BE2C (cell line): ENCODE data around the gene ACKR3.

Experiments
- DNase-seq: peaks from one replicate; pipeline ENCODE4 v3.0.0-alpha.2; 2020
- H3K27me3 ChIP-seq: fragments of 250-450 bp; sonication (Bioruptor Pico); 2 replicates; pipeline ENCODE4 v1.5.1; 2020; ENCODE audit warnings: mild to moderate bottlenecking
- H3K36me3 ChIP-seq: fragments of 250-450 bp; sonication (Bioruptor Pico); 2 replicates; pipeline ENCODE4 v1.5.1; 2020; ENCODE audit warnings: mild to moderate bottlenecking
- H3K4me1 ChIP-seq: fragments of 250-450 bp; sonication (Bioruptor Pico); 2 replicates; pipeline ENCODE4 v1.5.1; 2020
- H3K4me3 ChIP-seq: 2 replicates; pipeline ENCODE4 v1.5.1; 2011; ENCODE audit warnings: low read depth, low read length
- H3K9me3 ChIP-seq: fragments of 250-450 bp; sonication (Bioruptor Pico); 2 replicates; pipeline ENCODE4 v1.5.1; 2020
- TF ChIP-seq, protein P1 (sequence below): IDR thresholded peaks from 2 replicates; pipeline ENCODE4 v1.5.1; 2012; ENCODE audit warnings: mild to moderate bottlenecking, low read depth, low read length

ACKR3 gene

DNA sequence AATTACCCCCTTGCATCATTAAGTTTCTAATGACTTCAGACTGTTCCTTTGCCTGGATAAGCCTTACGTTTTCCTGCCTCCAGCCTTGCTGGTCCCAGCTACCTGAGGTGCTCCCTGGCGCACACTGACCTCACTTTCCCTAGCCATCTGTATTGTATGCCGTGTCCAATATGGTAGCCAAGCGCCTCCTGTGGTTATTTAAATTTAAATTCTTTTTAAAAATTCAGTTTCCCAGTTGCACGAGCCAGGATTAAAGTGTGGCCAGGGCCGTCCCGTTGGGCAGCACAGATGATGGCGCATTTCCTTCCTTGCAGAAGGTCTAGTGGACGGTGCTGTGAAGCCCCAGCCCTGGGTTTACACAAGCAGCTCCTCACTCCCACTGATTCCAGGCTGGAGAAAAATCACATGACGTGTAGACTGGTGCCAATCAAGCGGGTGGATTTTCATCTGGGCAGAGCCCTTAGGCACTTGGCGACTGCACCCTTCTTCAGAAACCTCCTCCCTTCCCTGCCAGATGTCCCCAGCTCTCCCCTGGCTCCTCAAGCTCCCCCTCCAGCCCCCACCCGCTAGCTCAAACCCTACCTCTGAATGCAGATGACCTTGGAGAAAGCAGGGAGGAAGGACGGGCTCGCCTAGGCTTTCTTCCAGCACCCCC is 33.9 kb downstream of the ACKR3 start:
- TF ChIP-seq, protein P1, sequence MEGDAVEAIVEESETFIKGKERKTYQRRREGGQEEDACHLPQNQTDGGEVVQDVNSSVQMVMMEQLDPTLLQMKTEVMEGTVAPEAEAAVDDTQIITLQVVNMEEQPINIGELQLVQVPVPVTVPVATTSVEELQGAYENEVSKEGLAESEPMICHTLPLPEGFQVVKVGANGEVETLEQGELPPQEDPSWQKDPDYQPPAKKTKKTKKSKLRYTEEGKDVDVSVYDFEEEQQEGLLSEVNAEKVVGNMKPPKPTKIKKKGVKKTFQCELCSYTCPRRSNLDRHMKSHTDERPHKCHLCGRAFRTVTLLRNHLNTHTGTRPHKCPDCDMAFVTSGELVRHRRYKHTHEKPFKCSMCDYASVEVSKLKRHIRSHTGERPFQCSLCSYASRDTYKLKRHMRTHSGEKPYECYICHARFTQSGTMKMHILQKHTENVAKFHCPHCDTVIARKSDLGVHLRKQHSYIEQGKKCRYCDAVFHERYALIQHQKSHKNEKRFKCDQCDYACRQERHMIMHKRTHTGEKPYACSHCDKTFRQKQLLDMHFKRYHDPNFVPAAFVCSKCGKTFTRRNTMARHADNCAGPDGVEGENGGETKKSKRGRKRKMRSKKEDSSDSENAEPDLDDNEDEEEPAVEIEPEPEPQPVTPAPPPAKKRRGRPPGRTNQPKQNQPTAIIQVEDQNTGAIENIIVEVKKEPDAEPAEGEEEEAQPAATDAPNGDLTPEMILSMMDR = no peak
- Histone ChIP-seq H3K4me3 (no peak overlapping the region), H3K36me3 (no peaks in the 10 kb centered on the region), H3K4me1 (no peaks in the 10 kb centered on the region), H3K27me3 (peaks cover 31% of the 10 kb centered on the region), H3K9me3 (no peaks in the 10 kb centered on the region)
- DNase-seq = no peak

DNA sequence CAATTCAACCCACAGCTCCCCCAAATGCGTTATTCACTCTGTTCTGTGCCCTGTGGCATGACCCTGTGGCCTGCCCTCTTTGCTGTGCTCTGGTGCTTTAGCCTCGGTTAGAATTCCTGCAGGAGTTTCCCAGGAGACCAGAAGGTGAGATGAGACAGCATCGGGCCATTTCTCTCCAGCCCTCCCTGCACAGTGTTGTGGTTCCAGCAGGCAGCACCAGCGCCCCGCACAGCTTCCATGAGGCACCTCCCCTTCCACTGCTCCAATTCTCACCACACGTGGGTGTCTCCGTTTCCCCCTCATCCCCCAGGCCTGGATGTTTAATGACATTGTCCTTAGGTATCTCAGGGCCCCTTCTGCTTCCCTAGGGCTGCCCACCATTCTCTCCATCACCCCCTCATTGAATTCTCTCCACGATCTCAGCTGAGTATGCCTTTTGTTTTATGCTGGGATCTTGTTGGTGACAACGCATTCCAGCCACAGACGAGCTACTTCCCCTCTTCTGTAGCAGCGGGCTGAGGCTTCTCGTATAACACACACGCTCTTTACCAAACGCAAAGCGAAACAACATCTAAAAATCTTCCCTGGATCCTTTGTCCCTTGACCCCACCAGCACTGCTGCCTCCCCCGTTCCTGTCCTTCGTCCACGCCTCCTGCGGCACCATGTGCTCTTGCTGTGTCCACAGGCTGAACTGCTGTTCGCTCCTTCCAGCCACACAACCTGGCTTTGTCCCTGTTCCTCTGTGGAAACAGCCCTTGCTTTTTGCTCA is 35.1 kb downstream of the ACKR3 start:
- Histone ChIP-seq H3K4me1 (no peaks in the 10 kb centered on the region), H3K4me3 (no peak overlapping the region), H3K36me3 (no peaks in the 10 kb centered on the region), H3K27me3 (peaks cover 31% of the 10 kb centered on the region), H3K9me3 (no peaks in the 10 kb centered on the region)
- DNase-seq = no peak
- TF ChIP-seq, protein P1 = no peak

DNA sequence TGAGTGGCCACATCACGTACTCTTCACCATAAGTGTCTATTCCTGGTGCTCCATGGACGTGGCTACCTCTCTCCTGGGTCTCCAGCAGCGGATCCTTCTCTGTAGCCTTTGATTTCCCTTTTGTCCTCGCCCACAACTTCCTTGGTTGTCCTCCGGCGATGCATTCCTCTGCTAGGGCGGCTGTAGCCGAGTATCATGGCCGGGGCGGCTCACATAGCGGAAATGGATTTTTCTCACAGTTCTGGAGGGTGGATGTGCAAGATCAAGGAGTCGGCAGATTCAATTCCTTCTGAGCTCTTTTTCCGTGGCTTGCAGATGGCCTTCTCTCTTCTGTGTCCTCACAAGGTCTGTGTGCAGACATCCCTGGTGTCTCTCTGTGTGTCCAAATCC is 35.7 kb downstream of the ACKR3 start:
- H3K27me3 ChIP-seq = peaks cover 29% of the 10 kb centered on the region
- TF ChIP-seq, protein P1 = no peak
- no peak for DNase-seq
- H3K36me3 ChIP-seq = no peaks in the 10 kb centered on the region
- H3K9me3 ChIP-seq = no peaks in the 10 kb centered on the region
- H3K4me3 ChIP-seq = no peak overlapping the region
- no peaks in the 10 kb centered on the region for H3K4me1 ChIP-seq

DNA sequence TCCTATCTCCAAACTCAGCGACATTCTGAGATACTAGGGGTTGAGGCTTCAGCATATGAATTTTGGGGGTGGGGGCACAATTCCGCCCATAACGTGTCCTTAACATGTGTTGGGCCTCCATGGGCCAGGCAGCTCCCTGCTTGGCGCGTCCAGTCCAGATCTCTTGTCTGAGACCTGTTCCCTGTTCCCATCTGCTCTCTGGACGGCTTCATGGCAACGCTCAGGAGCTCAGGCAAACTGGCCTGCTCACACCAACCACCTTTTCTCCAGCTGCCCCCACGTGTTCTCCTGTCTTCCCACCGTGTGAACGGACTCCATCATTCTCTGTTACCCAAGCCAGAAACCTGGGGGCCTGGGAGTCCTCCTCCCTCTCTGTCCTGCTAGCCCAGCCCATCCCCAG is 36.4 kb downstream of the ACKR3 start:
- Histone ChIP-seq H3K4me3 (no peak overlapping the region), H3K27me3 (peaks cover 26% of the 10 kb centered on the region), H3K9me3 (no peaks in the 10 kb centered on the region), H3K36me3 (no peaks in the 10 kb centered on the region), H3K4me1 (no peaks in the 10 kb centered on the region)
- TF ChIP-seq, protein P1 = no peak
- DNase-seq = no peak

DNA sequence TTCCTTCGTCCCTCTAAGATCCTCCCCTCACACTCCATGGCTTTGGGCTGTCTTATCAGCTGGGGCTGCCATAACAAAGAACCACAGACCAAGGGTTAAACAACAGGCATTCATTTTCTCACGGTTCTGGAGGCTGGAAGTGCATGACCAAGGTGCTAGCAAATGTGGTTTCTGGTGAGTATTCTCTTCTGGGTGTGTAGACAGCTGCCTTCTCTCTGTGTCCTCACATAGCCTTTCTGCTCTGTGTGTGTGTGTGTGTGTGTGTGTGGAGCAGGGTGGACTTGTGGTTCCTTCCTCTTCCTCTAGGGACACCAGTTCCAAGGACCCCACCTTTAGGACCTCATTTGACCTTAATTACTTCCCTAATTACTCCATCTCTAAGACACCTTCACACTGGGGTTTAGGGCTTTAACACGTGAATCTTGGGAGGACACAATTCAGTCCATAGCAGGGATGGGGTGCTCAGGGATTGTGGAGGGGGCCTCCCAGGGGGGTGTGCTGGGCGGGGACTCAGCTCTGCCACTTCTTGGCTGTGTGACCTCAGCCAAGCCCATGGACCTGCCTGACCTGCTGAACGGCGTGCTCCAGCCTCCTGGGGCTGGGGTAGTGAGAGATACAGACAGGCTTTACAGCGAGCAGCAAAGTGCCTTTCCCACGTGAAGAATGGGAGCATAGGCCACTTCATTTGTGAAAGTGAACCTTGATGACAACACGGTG is 38.0 kb downstream of the ACKR3 start:
- Histone ChIP-seq H3K9me3 (no peaks in the 10 kb centered on the region), H3K36me3 (no peaks in the 10 kb centered on the region), H3K4me3 (no peak overlapping the region), H3K4me1 (no peaks in the 10 kb centered on the region), H3K27me3 (peaks cover 14% of the 10 kb centered on the region)
- TF ChIP-seq, protein P1 = 0 out of 2 replicates have a peak, but pooled peaks have one; percentile 5
- no peak for DNase-seq
